Caco-2 (cell line): ENCODE measurements around the gene MAP7. TPM values are rescaled to one million over a fixed set of nuclear protein-coding genes. Genes with fewer than 3 reads are reported as not detected.

Experiments
- BruUV-seq: library from RNA; stranded (reverse); fragments of 400-500 nt; replicated peaks from 2 replicates; lab custom pipeline; 2021; lab: Mats Ljungman, UMichigan
- CTCF ChIA-PET: fragments of 300-600 bp; sonication (Branson Sonifier 250); formaldehyde crosslinking; loops from one replicate; lab custom pipeline; 2022; ENCODE audit warnings: antibody characterized with exemption; lab: Charles Lee
- POLR2A ChIA-PET: fragments of 300-600 bp; sonication (Branson Sonifier 250); formaldehyde crosslinking; loops from one replicate; lab custom pipeline; 2022; ENCODE audit warnings: antibody characterized with exemption; lab: Charles Lee
- DNase-seq, 2 experiments: peaks; one replicate each; pipeline versions ENCODE4 v3.0.0 to v3.0.0-alpha.2; 2020 to 2022
- H3K27me3 ChIP-seq: replicated peaks from 2 replicates; pipeline ENCODE4 v1.6.0; 2011; ENCODE audit warnings: low read length; ENCODE audit not compliant: control insufficient read depth, insufficient read depth
- H3K36me3 ChIP-seq: 2 replicates; pipeline ENCODE4 v1.5.1; 2011; ENCODE audit warnings: low read length; ENCODE audit not compliant: control insufficient read depth, insufficient read depth
- H3K4me1 ChIP-seq: fragments of 250-450 bp; sonication (Bioruptor Pico); 2 replicates; pipeline ENCODE4 v1.5.1; 2020; ENCODE audit warnings: mild to moderate bottlenecking
- H3K4me3 ChIP-seq: 2 replicates; pipeline ENCODE4 v1.5.1; 2011; ENCODE audit warnings: low read depth, mild to moderate bottlenecking, control low read depth, low read length
- H3K9me3 ChIP-seq: fragments of 250-450 bp; sonication (Bioruptor Pico); 2 replicates; pipeline ENCODE4 v1.5.1; 2020; ENCODE audit warnings: mild to moderate bottlenecking, moderate library complexity
- H3K27ac Mint-ChIP-seq: one replicate; pipeline ENCODE4 v1.8.0; 2022; ENCODE audit warnings: mixed read lengths; ENCODE audit not compliant: unreplicated experiment
- H3K27me3 Mint-ChIP-seq: one replicate; pipeline ENCODE4 v1.8.0; 2022; ENCODE audit warnings: mixed read lengths; ENCODE audit not compliant: insufficient read depth, unreplicated experiment
- H3K36me3 Mint-ChIP-seq: one replicate; pipeline ENCODE4 v1.8.0; 2022; ENCODE audit warnings: mild to moderate bottlenecking, mixed read lengths; ENCODE audit not compliant: insufficient read depth, unreplicated experiment
- H3K4me1 Mint-ChIP-seq: one replicate; pipeline ENCODE4 v1.8.0; 2022; ENCODE audit warnings: low read depth, mixed read lengths; ENCODE audit not compliant: unreplicated experiment
- H3K4me3 Mint-ChIP-seq: one replicate; pipeline ENCODE4 v1.8.0; 2022; ENCODE audit warnings: mild to moderate bottlenecking, moderate library complexity, mixed read lengths; ENCODE audit not compliant: unreplicated experiment
- H3K9me3 Mint-ChIP-seq: one replicate; pipeline ENCODE4 v1.8.0; 2022; ENCODE audit warnings: mixed read lengths; ENCODE audit not compliant: unreplicated experiment
- CTCF ChIP-seq, 2 experiments: fragments of 200-600 bp in 1 of 2; IDR thresholded peaks; 1 replicate in 1 of 2; 2 replicates in 1 of 2; pipeline versions ENCODE4 v1.5.1 to v1.8.0; 2011 to 2022; ENCODE audit warnings: antibody characterized with exemption in 1 of 2, control low read depth in 1 of 2, inconsistent platforms in 1 of 2, low read depth in 1 of 2, low read length in 1 of 2, mild to moderate bottlenecking in 1 of 2, moderate library complexity in 1 of 2; ENCODE audit not compliant: insufficient read depth in 1 of 2, severe bottlenecking in 1 of 2, unreplicated experiment in 1 of 2
- intact Hi-C: fragments of 100-400 bp; cut with micrococcal nuclease; formaldehyde crosslinking; loops from one replicate; pipeline ENCODE4 v1.10.0; 2022; ENCODE audit not compliant: unreplicated experiment
- total RNA-seq: library from RNA; stranded (reverse); gene quantifications from 2 replicates; pipeline ENCODE4 v1.2.3, GENCODE V29; 2022

MAP7 gene
- total RNA-seq, 1 experiment from 2014 or later = 55.3 TPM

DNA sequence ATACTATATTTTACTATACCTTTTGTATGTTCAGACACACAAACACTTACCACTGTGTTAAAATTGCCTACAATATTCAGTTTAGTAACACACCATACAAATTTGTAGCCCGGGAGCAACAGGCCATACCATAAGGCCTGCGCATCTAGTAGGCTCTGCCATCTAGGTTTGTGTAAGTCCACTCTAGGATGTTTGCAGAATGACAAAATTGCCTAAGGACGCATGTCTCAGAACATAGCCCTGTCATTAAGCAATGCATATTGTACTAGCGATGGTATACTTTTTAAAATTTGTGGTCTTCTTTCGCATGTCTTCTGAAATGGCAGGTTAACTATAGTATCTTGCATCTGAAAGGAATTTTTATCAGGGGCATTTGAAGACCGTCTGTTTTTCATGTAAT, 26.6 kb upstream of the MAP7 start:
- Histone ChIP-seq H3K36me3 (no peaks in the 10 kb centered on the region), H3K4me1 (no peaks in the 10 kb centered on the region), H3K9me3 (peaks cover 2% of the 10 kb centered on the region; the same call in 1 of the 2 replicates), H3K4me3 (no peak overlapping the region), H3K27me3 (no peaks in the 10 kb centered on the region)
- TF ChIP-seq CTCF (IDR thresholded peaks at IDR 0.05; ENCODE audit: insufficient read depth in 1 of 2, low read depth in 1 of 2, low read length in 1 of 2, severe bottlenecking in 1 of 2, unreplicated experiment in 1 of 2) = no peak
- no peak overlapping the region for H3K27ac Mint-ChIP-seq
- H3K4me3 Mint-ChIP-seq = no peak overlapping the region
- ChIA-PET CTCF (no interaction called here), POLR2A (no interaction called here)
- H3K9me3 Mint-ChIP-seq = peaks cover 5% of the 10 kb centered on the region
- peaks cover 6% of the 10 kb centered on the region for H3K4me1 Mint-ChIP-seq
- no peaks in the 10 kb centered on the region for H3K36me3 Mint-ChIP-seq
- intact Hi-C loops = no loop called here
- no peak for DNase-seq
- no TSS peak for BruUV-seq
- H3K27me3 Mint-ChIP-seq = no peaks in the 10 kb centered on the region

GRCh38 chr6:136571496-136571895, 21.3 kb upstream of the MAP7 start:
- Mint-ChIP-seq H3K27me3 (no peaks in the 10 kb centered on the region), H3K4me3 (no peak overlapping the region), H3K9me3 (peaks cover 31% of the 10 kb centered on the region), H3K4me1 (no peaks in the 10 kb centered on the region), H3K36me3 (no peaks in the 10 kb centered on the region), H3K27ac (no peak overlapping the region)
- Histone ChIP-seq H3K4me3 (no peak overlapping the region), H3K4me1 (peaks cover under 1% of the 10 kb centered on the region), H3K36me3 (no peaks in the 10 kb centered on the region), H3K27me3 (no peaks in the 10 kb centered on the region), H3K9me3 (peaks cover 15% of the 10 kb centered on the region; the same call in 1 of the 2 replicates)
- POLR2A ChIA-PET = no interaction called here
- TF ChIP-seq CTCF (IDR thresholded peaks at IDR 0.05; ENCODE audit: insufficient read depth in 1 of 2, low read depth in 1 of 2, low read length in 1 of 2, severe bottlenecking in 1 of 2, unreplicated experiment in 1 of 2) = no peak
- no peak for DNase-seq
- intact Hi-C loops = no loop called here
- CTCF ChIA-PET = no interaction called here
- no TSS peak for BruUV-seq

GRCh38 chr6:136571065-136571464, 20.8 kb upstream of the MAP7 start:
- Histone ChIP-seq H3K4me1 (peaks cover 5% of the 10 kb centered on the region), H3K4me3 (no peak overlapping the region), H3K9me3 (peaks cover 15% of the 10 kb centered on the region; the same call in 1 of the 2 replicates), H3K27me3 (no peaks in the 10 kb centered on the region), H3K36me3 (no peaks in the 10 kb centered on the region)
- H3K4me3 Mint-ChIP-seq = no peak overlapping the region
- H3K9me3 Mint-ChIP-seq = peaks cover 31% of the 10 kb centered on the region
- no peaks in the 10 kb centered on the region for H3K27me3 Mint-ChIP-seq
- no peak for TF ChIP-seq CTCF (IDR thresholded peaks at IDR 0.05; ENCODE audit: insufficient read depth in 1 of 2, low read depth in 1 of 2, low read length in 1 of 2, severe bottlenecking in 1 of 2, unreplicated experiment in 1 of 2)
- ChIA-PET CTCF (no interaction called here), POLR2A (no interaction called here)
- H3K36me3 Mint-ChIP-seq = no peaks in the 10 kb centered on the region
- peaks cover 2% of the 10 kb centered on the region for H3K4me1 Mint-ChIP-seq
- intact Hi-C loops = no loop called here
- H3K27ac Mint-ChIP-seq = no peak overlapping the region
- no peak for DNase-seq
- no TSS peak for BruUV-seq
